Vagina (tissue), 2 donors: ENCODE measurements around the gene PARD3.

Experiments used
- POLR2A ChIP-seq, 2 donors: fragments of 450-650 bp; IDR thresholded peaks; one replicate each; pipeline ENCODE4 v1.6.1; 2017; ENCODE audit warnings: antibody characterized with exemption in 2 of 2, mild to moderate bottlenecking in 2 of 2, moderate library complexity in 2 of 2
- TF ChIP-seq, protein P1 (sequence below), 3 experiments: fragments of 450-650 bp in 2 of 3; fragments of 200-600 bp in 1 of 3; sonication (generic) in 1 of 3; IDR thresholded peaks; one replicate each; pipeline ENCODE4 v1.5.1; 2017 to 2019; ENCODE audit warnings: antibody characterized with exemption in 3 of 3, mild to moderate bottlenecking in 2 of 3, moderate library complexity in 2 of 3

DNA sequence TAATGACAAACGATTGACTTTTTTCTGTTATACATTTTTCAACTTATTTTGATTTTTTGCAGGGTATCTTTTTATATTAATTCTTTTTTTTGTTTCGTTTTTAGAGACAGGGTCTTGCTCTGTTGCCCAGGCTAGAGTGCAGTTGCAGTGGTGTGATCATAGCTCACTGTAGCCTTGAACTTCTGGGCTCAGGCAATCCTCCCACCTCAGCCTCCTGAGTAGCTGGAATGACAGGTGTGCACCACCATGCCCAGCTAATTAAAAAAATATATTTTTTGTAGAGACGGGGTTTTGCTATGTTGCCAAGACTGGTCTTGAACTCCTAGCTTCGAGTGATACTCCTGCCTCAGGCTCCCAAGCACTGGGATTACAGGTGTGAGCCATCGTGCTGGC is 601.3 kb downstream of the PARD3 start:
- TF ChIP-seq, protein P1, sequence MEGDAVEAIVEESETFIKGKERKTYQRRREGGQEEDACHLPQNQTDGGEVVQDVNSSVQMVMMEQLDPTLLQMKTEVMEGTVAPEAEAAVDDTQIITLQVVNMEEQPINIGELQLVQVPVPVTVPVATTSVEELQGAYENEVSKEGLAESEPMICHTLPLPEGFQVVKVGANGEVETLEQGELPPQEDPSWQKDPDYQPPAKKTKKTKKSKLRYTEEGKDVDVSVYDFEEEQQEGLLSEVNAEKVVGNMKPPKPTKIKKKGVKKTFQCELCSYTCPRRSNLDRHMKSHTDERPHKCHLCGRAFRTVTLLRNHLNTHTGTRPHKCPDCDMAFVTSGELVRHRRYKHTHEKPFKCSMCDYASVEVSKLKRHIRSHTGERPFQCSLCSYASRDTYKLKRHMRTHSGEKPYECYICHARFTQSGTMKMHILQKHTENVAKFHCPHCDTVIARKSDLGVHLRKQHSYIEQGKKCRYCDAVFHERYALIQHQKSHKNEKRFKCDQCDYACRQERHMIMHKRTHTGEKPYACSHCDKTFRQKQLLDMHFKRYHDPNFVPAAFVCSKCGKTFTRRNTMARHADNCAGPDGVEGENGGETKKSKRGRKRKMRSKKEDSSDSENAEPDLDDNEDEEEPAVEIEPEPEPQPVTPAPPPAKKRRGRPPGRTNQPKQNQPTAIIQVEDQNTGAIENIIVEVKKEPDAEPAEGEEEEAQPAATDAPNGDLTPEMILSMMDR (IDR thresholded peaks at IDR 0.05), result no peak
- no peak for TF ChIP-seq POLR2A (IDR thresholded peaks at IDR 0.05)
